ENCODE data around the gene THSD4. TPM values are rescaled to one million over a fixed set of nuclear protein-coding genes. Genes with fewer than 3 reads are reported as not detected.

Gene THSD4
- polyA plus RNA-seq, 1 experiment: 45.8 TPM

- POLR2A ChIA-PET: no interaction called here
- no peaks in the 10 kb centered on the region for H3K27me3 ChIP-seq (ENCODE audit: control insufficient read depth, insufficient read depth, low read length)
- DNase-seq (ENCODE audit: low read depth, low spot score): no peak
- TF ChIP-seq CTCF (IDR thresholded peaks at IDR 0.05; ENCODE audit: low read depth, low read length): peak; percentile 40
- no peak overlapping the region for H3K27ac ChIP-seq (ENCODE audit: low read depth, low read length)
- H3K9me3 ChIP-seq (ENCODE audit: control insufficient read depth, insufficient read depth, low read length): no peaks in the 10 kb centered on the region
- CTCF ChIA-PET: no interaction called here
- no peak overlapping the region for H3K4me3 ChIP-seq (ENCODE audit: low read depth, low read length)
These were observed 669.4 kb downstream of the THSD4 start for GRCh38 chr15:71784719-71785118.

- POLR2A ChIA-PET: no interaction called here
- CTCF ChIA-PET: interaction anchor here (0.6 to 1.7 kb wide), 2 partner anchors 15 to 943 kb away, joined by 5 read pairs; no protein-coding TSS in a partner anchor
- no peak for TF ChIP-seq CTCF (IDR thresholded peaks at IDR 0.05; ENCODE audit: low read depth, low read length)
These were observed 670.7 kb downstream of the THSD4 start for GRCh38 chr15:71785996-71786395.

GRCh38 chr15:71786673-71787072 is 671.4 kb downstream of the THSD4 start:
- Histone ChIP-seq H3K27me3 (ENCODE audit: control insufficient read depth, insufficient read depth, low read length) (no peaks in the 10 kb centered on the region), H3K27ac (ENCODE audit: low read depth, low read length) (no peak overlapping the region), H3K9me3 (ENCODE audit: control insufficient read depth, insufficient read depth, low read length) (no peaks in the 10 kb centered on the region), H3K4me3 (ENCODE audit: low read depth, low read length) (no peak overlapping the region)
- TF ChIP-seq CTCF (IDR thresholded peaks at IDR 0.05; ENCODE audit: low read depth, low read length): no peak
- CTCF ChIA-PET: interaction anchor here (1.2 to 1.7 kb wide), 2 partner anchors 15 to 43 kb away, joined by 3 to 5 read pairs; no protein-coding TSS in a partner anchor
- no peak for DNase-seq (ENCODE audit: low read depth, low spot score)
- POLR2A ChIA-PET: no interaction called here

More at GRCh38 chr15:71785996-71786395, 670.7 kb downstream of the THSD4 start:
- Histone ChIP-seq H3K27me3 (ENCODE audit: control insufficient read depth, insufficient read depth, low read length) (no peaks in the 10 kb centered on the region), H3K9me3 (ENCODE audit: control insufficient read depth, insufficient read depth, low read length) (no peaks in the 10 kb centered on the region), H3K27ac (ENCODE audit: low read depth, low read length) (no peak overlapping the region), H3K4me3 (ENCODE audit: low read depth, low read length) (no peak overlapping the region)
- no peak for DNase-seq (ENCODE audit: low read depth, low spot score)

GRCh38 chr15:71788646-71789579 is 673.6 kb downstream of the THSD4 start:
- CTCF ChIA-PET: interaction anchor here (0.9 to 1.4 kb wide), 3 partner anchors 9 to 45 kb away, joined by 3 to 5 read pairs (median 3); no protein-coding TSS in a partner anchor

More at GRCh38 chr15:71788646-71789579, 673.6 kb downstream of the THSD4 start:
- Histone ChIP-seq H3K9me3 (ENCODE audit: control insufficient read depth, insufficient read depth, low read length) (no peaks in the 10 kb centered on the region), H3K27me3 (ENCODE audit: control insufficient read depth, insufficient read depth, low read length) (no peaks in the 10 kb centered on the region), H3K27ac (ENCODE audit: low read depth, low read length) (no peak overlapping the region), H3K4me3 (ENCODE audit: low read depth, low read length) (no peak overlapping the region)
- TF ChIP-seq CTCF (IDR thresholded peaks at IDR 0.05; ENCODE audit: low read depth, low read length): no peak
- DNase-seq (ENCODE audit: low read depth, low spot score): no peak
- POLR2A ChIA-PET: interaction anchor here (0.7 kb wide), 1 partner anchor 45 kb away, joined by 4 read pairs; no protein-coding TSS in a partner anchor

All from AG04450 (cell line).